Measurements from ENCODE around the gene SMCHD1. TPM values are rescaled to one million over a fixed set of nuclear protein-coding genes. Genes with fewer than 3 reads are reported as not detected.
A peak's percentile ranks its signal among the peaks of the same experiment; 100 is the strongest.

SMCHD1 gene
- total and polyA plus RNA-seq, 2 experiments from 2014 or later = 18.9 to 54.2 TPM

- no peak for DNase-seq (ENCODE audit: low read depth in 1 of 2, low spot score in 1 of 2)
- H3K36me3 ChIP-seq = peaks cover 45% of the 10 kb centered on the region
- no peak overlapping the region for H3K4me3 ChIP-seq
- TF ChIP-seq CTCF (IDR thresholded peaks at IDR 0.05; ENCODE audit: low read depth, low read length) = no peak
- H3K27ac ChIP-seq = no peak overlapping the region
- no peaks in the 10 kb centered on the region for H3K27me3 ChIP-seq
- H3K9me3 ChIP-seq (ENCODE audit: low read depth) = no peaks in the 10 kb centered on the region
- no peaks in the 10 kb centered on the region for H3K4me1 ChIP-seq (ENCODE audit: low read depth)
These were observed 121.7 kb downstream of the SMCHD1 start for GRCh38 chr18:2777241-2777640.

DNA sequence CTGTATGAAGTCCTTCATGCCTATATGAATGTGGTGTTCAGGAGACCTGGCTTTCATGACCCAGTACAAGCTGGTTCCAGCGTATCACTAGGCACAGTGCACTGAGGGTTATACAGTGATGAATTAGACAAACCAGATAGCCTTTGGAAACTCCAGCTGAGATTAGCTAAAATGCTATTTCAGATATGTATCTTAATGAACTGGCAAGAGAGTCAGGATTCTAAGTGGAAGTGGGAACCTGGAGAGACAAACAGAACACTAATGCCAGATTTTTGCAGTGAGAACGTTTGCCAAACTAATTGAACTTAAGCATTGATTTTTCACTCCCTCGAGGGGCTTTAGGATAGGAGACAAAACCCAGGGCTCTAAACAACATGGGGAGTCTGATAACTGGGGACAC, 125.2 kb downstream of the SMCHD1 start:
- Histone ChIP-seq H3K4me1 (ENCODE audit: low read depth) (no peaks in the 10 kb centered on the region), H3K9me3 (ENCODE audit: low read depth) (no peaks in the 10 kb centered on the region), H3K27me3 (no peaks in the 10 kb centered on the region), H3K27ac (peak overlapping the region; percentile 14), H3K36me3 (peaks cover 50% of the 10 kb centered on the region), H3K4me3 (no peak overlapping the region)
- TF ChIP-seq CTCF (IDR thresholded peaks at IDR 0.05; ENCODE audit: low read depth, low read length) = no peak
- DNase-seq (ENCODE audit: low read depth in 1 of 2, low spot score in 1 of 2) = no peak

- H3K9me3 ChIP-seq (ENCODE audit: low read depth) = no peaks in the 10 kb centered on the region
- H3K4me1 ChIP-seq (ENCODE audit: low read depth) = no peaks in the 10 kb centered on the region
- H3K27me3 ChIP-seq = no peaks in the 10 kb centered on the region
- TF ChIP-seq CTCF (IDR thresholded peaks at IDR 0.05; ENCODE audit: low read depth, low read length) = no peak
- no peak overlapping the region for H3K4me3 ChIP-seq
- H3K36me3 ChIP-seq = peaks cover 37% of the 10 kb centered on the region
- no peak for DNase-seq (ENCODE audit: low read depth in 1 of 2, low spot score in 1 of 2)
- no peak overlapping the region for H3K27ac ChIP-seq
These were observed 131.7 kb downstream of the SMCHD1 start for GRCh38 chr18:2787225-2787624.

GRCh38 chr18:2792395-2792794, 136.9 kb downstream of the SMCHD1 start:
- H3K27ac ChIP-seq = no peak overlapping the region
- DNase-seq (ENCODE audit: low read depth in 1 of 2, low spot score in 1 of 2) = peak in 1 of 2 donors; percentile 3
- H3K27me3 ChIP-seq = no peaks in the 10 kb centered on the region
- no peaks in the 10 kb centered on the region for H3K9me3 ChIP-seq (ENCODE audit: low read depth)
- no peak overlapping the region for H3K4me3 ChIP-seq
- TF ChIP-seq CTCF (IDR thresholded peaks at IDR 0.05; ENCODE audit: low read depth, low read length) = no peak
- peaks cover 22% of the 10 kb centered on the region for H3K36me3 ChIP-seq
- H3K4me1 ChIP-seq (ENCODE audit: low read depth) = no peaks in the 10 kb centered on the region

- TF ChIP-seq CTCF (IDR thresholded peaks at IDR 0.05; ENCODE audit: low read depth, low read length) = no peak
- Histone ChIP-seq H3K4me1 (ENCODE audit: low read depth) (no peaks in the 10 kb centered on the region), H3K27ac (no peak overlapping the region), H3K27me3 (no peaks in the 10 kb centered on the region), H3K36me3 (peaks cover 25% of the 10 kb centered on the region), H3K9me3 (ENCODE audit: low read depth) (no peaks in the 10 kb centered on the region), H3K4me3 (no peak overlapping the region)
- no peak for DNase-seq (ENCODE audit: low read depth in 1 of 2, low spot score in 1 of 2)
These were observed 138.6 kb downstream of the SMCHD1 start for GRCh38 chr18:2794159-2794558.

- Histone ChIP-seq H3K4me1 (ENCODE audit: low read depth) (no peaks in the 10 kb centered on the region), H3K27me3 (no peaks in the 10 kb centered on the region), H3K27ac (no peak overlapping the region), H3K4me3 (no peak overlapping the region), H3K9me3 (ENCODE audit: low read depth) (no peaks in the 10 kb centered on the region), H3K36me3 (peaks cover 30% of the 10 kb centered on the region)
- no peak for TF ChIP-seq CTCF (IDR thresholded peaks at IDR 0.05; ENCODE audit: low read depth, low read length)
- no peak for DNase-seq (ENCODE audit: low read depth in 1 of 2, low spot score in 1 of 2)
These were observed 142.4 kb downstream of the SMCHD1 start for GRCh38 chr18:2797951-2798350.

Data from cardiac muscle cell (in vitro differentiated cells and primary cell).